ENCODE results near the gene ANKRD2.
"Not testable (repeated sequence)": the region's sequence is repeated elsewhere in the genome, so short reads cannot be mapped to it uniquely, and the experiment has no call there.

The ANKRD2 gene

GRCh38 chr10:97546456-97547270, 25.9 kb upstream of the ANKRD2 start:
- DNase-seq, result no peak

- DNase-seq, result no peak
Observed at GRCh38 chr10:97547271-97547600, 25.3 kb upstream of the ANKRD2 start.

GRCh38 chr10:97547962-97548361, 24.6 kb upstream of the ANKRD2 start:
- DNase-seq, result no peak

GRCh38 chr10:97548828-97549455, 23.6 kb upstream of the ANKRD2 start:
- no peak for DNase-seq

GRCh38 chr10:97549587-97550322, 22.8 kb upstream of the ANKRD2 start:
- no peak for DNase-seq

- DNase-seq, result no peak
Observed at GRCh38 chr10:97550336-97551149, 22.0 kb upstream of the ANKRD2 start.

GRCh38 chr10:97551271-97551670, 21.3 kb upstream of the ANKRD2 start:
- DNase-seq, result no peak

- DNase-seq, result peak; percentile 45
Observed at GRCh38 chr10:97553575-97554031, 19.0 kb upstream of the ANKRD2 start.

GRCh38 chr10:97554336-97554735, 18.2 kb upstream of the ANKRD2 start:
- DNase-seq, result not testable (repeated sequence)

- not testable (repeated sequence) for DNase-seq
Observed at GRCh38 chr10:97555541-97555940, 17.0 kb upstream of the ANKRD2 start.

- DNase-seq, result not testable (repeated sequence)
Observed at GRCh38 chr10:97560731-97561381, 11.7 kb upstream of the ANKRD2 start.

- DNase-seq, result not testable (repeated sequence)
Observed at GRCh38 chr10:97561386-97562077, 11.0 kb upstream of the ANKRD2 start.

GRCh38 chr10:97562329-97562728, 10.2 kb upstream of the ANKRD2 start:
- DNase-seq, result not testable (repeated sequence)

GRCh38 chr10:97563337-97563736, 9.2 kb upstream of the ANKRD2 start:
- DNase-seq, result no peak

- DNase-seq, result no peak
Observed at GRCh38 chr10:97564776-97565175, 7.8 kb upstream of the ANKRD2 start.

- no peak for DNase-seq
Observed at GRCh38 chr10:97566336-97566996, 6.1 kb upstream of the ANKRD2 start.

GRCh38 chr10:97567891-97568290, 4.7 kb upstream of the ANKRD2 start:
- DNase-seq, result no peak

GRCh38 chr10:97570146-97570788, 2.3 kb upstream of the ANKRD2 start:
- DNase-seq, result no peak

- DNase-seq, result no peak
Observed at GRCh38 chr10:97570789-97571471, 1.6 kb upstream of the ANKRD2 start.

GRCh38 chr10:97571622-97572021, 957 bp upstream of the ANKRD2 start:
- DNase-seq, result no peak

All from NCI-H1436 (cell line).